Endodermal cell (in vitro differentiated cells): ENCODE results near the gene STX3. TPM values are rescaled to one million over a fixed set of nuclear protein-coding genes. Genes with fewer than 3 reads are reported as not detected.
A peak's percentile ranks its signal among the peaks of the same experiment; 100 is the strongest.

Source experiments
- DNase-seq: peaks from one replicate; pipeline ENCODE4 v3.0.0-alpha.2; 2017
- H3K27ac ChIP-seq: 2 replicates; pipeline ENCODE4 v1.5.1; 2013; ENCODE audit warnings: mild to moderate bottlenecking, low read depth, low read length, moderate library complexity
- H3K27me3 ChIP-seq: 2 replicates; pipeline ENCODE4 v1.6.1; 2013; ENCODE audit warnings: mild to moderate bottlenecking, low read length, moderate library complexity; ENCODE audit not compliant: insufficient read depth, control insufficient read depth, poor library complexity, severe bottlenecking
- H3K36me3 ChIP-seq: 2 replicates; pipeline ENCODE4 v1.7.0; 2013; ENCODE audit warnings: mild to moderate bottlenecking, low read length, moderate library complexity; ENCODE audit not compliant: control insufficient read depth, insufficient read depth
- H3K4me1 ChIP-seq: one replicate; pipeline ENCODE4 v1.7.0; 2013; ENCODE audit warnings: low read length; ENCODE audit not compliant: control insufficient read depth, insufficient read depth
- H3K4me3 ChIP-seq: 2 replicates; pipeline ENCODE4 v1.5.1; 2013; ENCODE audit warnings: mild to moderate bottlenecking, low read length, moderate library complexity
- H3K9ac ChIP-seq: 2 replicates; pipeline ENCODE4 v1.6.1; 2013; ENCODE audit warnings: mild to moderate bottlenecking, low read length, moderate library complexity; ENCODE audit not compliant: poor library complexity, severe bottlenecking; ENCODE audit errors: extremely low read depth
- H3K9me3 ChIP-seq: 2 replicates; pipeline ENCODE4 v1.6.1; 2013; ENCODE audit warnings: mild to moderate bottlenecking, low read length, moderate library complexity; ENCODE audit not compliant: control insufficient read depth
- H3K27ac Mint-ChIP-seq: 2 replicates; pipeline ENCODE4 v1.8.0; 2020; ENCODE audit warnings: mixed read lengths
- H3K27me3 Mint-ChIP-seq: 2 replicates; pipeline ENCODE4 v1.8.0; 2021; ENCODE audit warnings: mild to moderate bottlenecking, mixed read lengths; ENCODE audit not compliant: insufficient read depth
- H3K36me3 Mint-ChIP-seq: 2 replicates; pipeline ENCODE4 v1.8.0; 2020; ENCODE audit warnings: low read depth, mixed read lengths
- H3K4me1 Mint-ChIP-seq: 2 replicates; pipeline ENCODE4 v1.8.0; 2020; ENCODE audit warnings: mixed read lengths
- H3K4me3 Mint-ChIP-seq: 2 replicates; pipeline ENCODE4 v1.8.0; 2020; ENCODE audit warnings: mild to moderate bottlenecking, moderate library complexity, mixed read lengths
- H3K9me3 Mint-ChIP-seq: 2 replicates; pipeline ENCODE4 v1.8.0; 2020; ENCODE audit warnings: mild to moderate bottlenecking, mixed read lengths
- CTCF ChIP-seq: fragments of 200-600 bp; sonication (generic); conservative IDR thresholded peaks from 2 replicates; pipeline ENCODE4 v1.5.0; 2021; ENCODE audit warnings: antibody characterized with exemption, mild to moderate bottlenecking
- whole genome bisulfite sequencing, 2 experiments: methylation state at CpG; one replicate each; pipeline versions ENCODE4 v1.1.5 to v1.1.7; 2013; ENCODE audit warnings: missing lambda C conversion rate in 2 of 2, mixed read lengths in 1 of 2; ENCODE audit not compliant: insufficient coverage in 1 of 2, insufficient read length in 1 of 2; 5-methylcytosine and 5-hydroxymethylcytosine counted together
- total RNA-seq, 2 donors: library from RNA; stranded (reverse); fragmentation: NEBNext Ultra II Directional in 1 of 2; extraction: Animal tissue kit (Norgen Biotek cat#: 25700) in 1 of 2; gene quantifications; 2 replicates in 1 of 2; 3 replicates in 1 of 2; pipeline ENCODE4 v1.2.1, GENCODE V29; 2021

Gene STX3
- total RNA-seq, 2 donors from 2014 or later = 119 to 160 TPM

GRCh38 chr11:59785818-59786217 is 30.6 kb downstream of the STX3 start:
- no peaks in the 10 kb centered on the region for H3K9me3 Mint-ChIP-seq
- no peaks in the 10 kb centered on the region for H3K27me3 Mint-ChIP-seq
- 87 to 95% methylated on average over 2 to 4 of the region's 4 CpGs for WGBS, 2 experiments
- TF ChIP-seq CTCF = no peak
- Histone ChIP-seq H3K36me3 (peaks cover 75% of the 10 kb centered on the region), H3K9me3 (no peaks in the 10 kb centered on the region), H3K27me3 (no peaks in the 10 kb centered on the region), H3K9ac (no peak overlapping the region), H3K4me1 (no peaks in the 10 kb centered on the region), H3K4me3 (no peak overlapping the region), H3K27ac (no peak overlapping the region)
- no peak overlapping the region for H3K27ac Mint-ChIP-seq
- peaks cover 74% of the 10 kb centered on the region for H3K36me3 Mint-ChIP-seq
- no peak for DNase-seq
- no peak overlapping the region for H3K4me3 Mint-ChIP-seq
- peaks cover 11% of the 10 kb centered on the region for H3K4me1 Mint-ChIP-seq

- H3K36me3 Mint-ChIP-seq = peaks cover 79% of the 10 kb centered on the region
- Histone ChIP-seq H3K27me3 (no peaks in the 10 kb centered on the region), H3K9ac (no peak overlapping the region), H3K36me3 (peaks cover 80% of the 10 kb centered on the region), H3K4me1 (no peaks in the 10 kb centered on the region), H3K4me3 (no peak overlapping the region), H3K27ac (no peak overlapping the region), H3K9me3 (no peaks in the 10 kb centered on the region)
- peaks cover 13% of the 10 kb centered on the region for H3K4me1 Mint-ChIP-seq
- 96% methylated on average over 4 of the region's 4 CpGs for WGBS, 2 experiments
- no peak for TF ChIP-seq CTCF
- H3K27ac Mint-ChIP-seq = peak overlapping the region; percentile 46
- no peaks in the 10 kb centered on the region for H3K9me3 Mint-ChIP-seq
- no peak overlapping the region for H3K4me3 Mint-ChIP-seq
- H3K27me3 Mint-ChIP-seq = no peaks in the 10 kb centered on the region
- DNase-seq = no peak
Observed at GRCh38 chr11:59787255-59787588, 32.0 kb downstream of the STX3 start.

- Histone ChIP-seq H3K9ac (no peak overlapping the region), H3K27ac (peak overlapping the region; percentile 4), H3K27me3 (no peaks in the 10 kb centered on the region), H3K36me3 (peaks cover 83% of the 10 kb centered on the region), H3K4me1 (no peaks in the 10 kb centered on the region), H3K4me3 (no peak overlapping the region), H3K9me3 (no peaks in the 10 kb centered on the region)
- peak overlapping the region; percentile 28 for H3K27ac Mint-ChIP-seq
- DNase-seq = no peak
- H3K4me1 Mint-ChIP-seq = peaks cover 13% of the 10 kb centered on the region
- no peaks in the 10 kb centered on the region for H3K27me3 Mint-ChIP-seq
- no peak overlapping the region for H3K4me3 Mint-ChIP-seq
- H3K9me3 Mint-ChIP-seq = no peaks in the 10 kb centered on the region
- TF ChIP-seq CTCF = no peak
- WGBS, 2 experiments = 91 to 94% methylated on average over 3 of the region's 3 CpGs
- peaks cover 81% of the 10 kb centered on the region for H3K36me3 Mint-ChIP-seq
Observed at GRCh38 chr11:59787816-59788215, 32.6 kb downstream of the STX3 start.
